Omental fat pad (tissue), 4 donors: ENCODE results near the gene LPP. TPM values are rescaled to one million over a fixed set of nuclear protein-coding genes. Genes with fewer than 3 reads are reported as not detected.

ENCODE experiments used
- ATAC-seq: fragments of 150-250 bp; one replicate; pipeline ENCODE4 v1.9.1; 2016; ENCODE audit warnings: mild to moderate bottlenecking, moderate library complexity; ENCODE audit not compliant: low FRiP score
- DNase-seq: peaks from one replicate; pipeline ENCODE4 v3.0.0-alpha.2; 2019; ENCODE audit warnings: low spot score
- total RNA-seq, 4 donors: library from RNA; depleted of rRNA; stranded (reverse); fragments of >200 nt; gene quantifications; one replicate each; pipeline ENCODE4 v1.1.0, GENCODE V29; 2016
- TF ChIP-seq, protein P1 (sequence below), 3 donors: fragments of 450-650 bp; IDR thresholded peaks; one replicate each; pipeline ENCODE4 v1.5.1; 2016 to 2017; ENCODE audit warnings: antibody characterized with exemption in 3 of 3, mild to moderate bottlenecking in 3 of 3, moderate library complexity in 2 of 3

Gene LPP
- total RNA-seq, 4 donors from 2014 or later: 113 to 302 (median 126) TPM

DNA sequence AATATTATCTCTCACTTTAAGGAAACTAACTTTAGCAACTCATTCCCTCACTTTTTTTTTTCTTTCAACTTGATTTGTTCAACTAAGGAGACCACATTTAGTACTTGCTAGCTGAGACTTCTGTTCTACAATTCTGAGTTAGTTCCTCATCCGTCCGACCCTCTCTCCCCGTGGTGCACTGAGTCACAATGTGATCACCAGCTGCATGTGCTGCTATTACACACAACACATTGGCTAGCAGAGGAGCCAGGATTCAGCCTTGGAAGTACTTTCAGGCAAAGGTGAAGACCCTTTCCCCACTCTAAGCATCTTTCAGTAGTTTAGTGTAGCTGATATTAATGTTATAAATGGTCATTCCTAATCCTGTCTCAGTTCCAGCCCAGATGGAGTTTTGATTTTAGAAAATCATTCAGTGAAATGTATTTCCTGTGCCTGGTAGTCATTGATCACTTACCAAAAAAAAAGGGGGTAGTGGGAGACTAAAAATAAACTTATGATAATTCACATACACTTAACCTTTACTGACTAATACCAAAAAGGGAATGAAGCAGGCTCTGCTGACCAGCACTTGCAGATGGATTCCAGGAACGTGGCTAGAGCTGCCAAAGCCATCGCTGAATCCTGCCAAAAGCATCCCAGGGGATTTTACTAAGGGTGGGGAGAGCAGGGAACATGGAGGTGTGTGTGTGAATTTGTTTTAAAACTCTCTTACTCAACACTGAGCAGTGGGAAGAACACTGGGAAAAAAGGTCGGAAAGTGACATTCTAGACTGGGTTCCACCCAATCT lies 424.8 kb downstream of the LPP start:
- DNase-seq (peak; percentile 60), ATAC-seq (peak; percentile 95)
- TF ChIP-seq, protein P1, sequence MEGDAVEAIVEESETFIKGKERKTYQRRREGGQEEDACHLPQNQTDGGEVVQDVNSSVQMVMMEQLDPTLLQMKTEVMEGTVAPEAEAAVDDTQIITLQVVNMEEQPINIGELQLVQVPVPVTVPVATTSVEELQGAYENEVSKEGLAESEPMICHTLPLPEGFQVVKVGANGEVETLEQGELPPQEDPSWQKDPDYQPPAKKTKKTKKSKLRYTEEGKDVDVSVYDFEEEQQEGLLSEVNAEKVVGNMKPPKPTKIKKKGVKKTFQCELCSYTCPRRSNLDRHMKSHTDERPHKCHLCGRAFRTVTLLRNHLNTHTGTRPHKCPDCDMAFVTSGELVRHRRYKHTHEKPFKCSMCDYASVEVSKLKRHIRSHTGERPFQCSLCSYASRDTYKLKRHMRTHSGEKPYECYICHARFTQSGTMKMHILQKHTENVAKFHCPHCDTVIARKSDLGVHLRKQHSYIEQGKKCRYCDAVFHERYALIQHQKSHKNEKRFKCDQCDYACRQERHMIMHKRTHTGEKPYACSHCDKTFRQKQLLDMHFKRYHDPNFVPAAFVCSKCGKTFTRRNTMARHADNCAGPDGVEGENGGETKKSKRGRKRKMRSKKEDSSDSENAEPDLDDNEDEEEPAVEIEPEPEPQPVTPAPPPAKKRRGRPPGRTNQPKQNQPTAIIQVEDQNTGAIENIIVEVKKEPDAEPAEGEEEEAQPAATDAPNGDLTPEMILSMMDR (IDR thresholded peaks at IDR 0.05): no peak

DNA sequence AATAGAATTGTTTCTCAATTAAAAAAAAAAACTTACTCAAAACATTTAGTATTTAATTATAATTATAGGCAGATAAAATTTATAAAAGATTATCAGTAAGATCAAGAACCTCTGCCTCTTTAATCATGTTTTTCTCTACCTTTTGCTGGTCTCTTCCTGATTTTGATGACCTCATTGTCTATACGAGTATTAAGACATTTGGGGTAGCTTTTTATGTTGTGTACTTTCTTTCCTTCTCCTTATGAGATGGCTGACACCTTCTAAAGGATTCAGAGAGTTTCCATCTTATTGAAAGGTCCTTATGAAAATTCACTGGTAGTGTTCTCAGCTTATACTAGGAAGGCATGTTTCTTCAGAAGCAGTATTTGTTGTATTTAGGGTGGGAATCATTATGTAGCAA lies 426.3 kb downstream of the LPP start:
- TF ChIP-seq, protein P1 (IDR thresholded peaks at IDR 0.05): no peak
- DNase-seq: no peak
- ATAC-seq: no peak

DNA sequence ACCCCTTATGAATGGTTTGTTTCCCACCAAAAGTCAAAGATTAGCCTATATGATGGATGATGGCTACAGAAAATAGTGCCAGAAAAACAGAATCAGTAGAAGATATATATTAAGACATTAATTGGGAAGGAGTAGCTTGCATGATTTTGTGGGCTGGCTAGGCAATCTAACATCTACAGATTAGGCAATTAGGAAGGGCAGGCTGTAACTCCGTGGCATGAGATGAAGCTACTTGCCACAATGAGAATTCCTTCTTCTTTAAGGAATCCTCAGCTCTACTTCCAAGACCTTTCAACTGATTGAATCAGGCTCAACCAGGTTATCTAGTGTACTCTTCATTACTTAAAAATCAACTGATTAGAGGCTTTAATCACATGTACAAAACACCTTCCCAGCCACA lies 426.7 kb downstream of the LPP start:
- ATAC-seq (no peak), DNase-seq (no peak)
- TF ChIP-seq, protein P1 (IDR thresholded peaks at IDR 0.05): no peak

DNA sequence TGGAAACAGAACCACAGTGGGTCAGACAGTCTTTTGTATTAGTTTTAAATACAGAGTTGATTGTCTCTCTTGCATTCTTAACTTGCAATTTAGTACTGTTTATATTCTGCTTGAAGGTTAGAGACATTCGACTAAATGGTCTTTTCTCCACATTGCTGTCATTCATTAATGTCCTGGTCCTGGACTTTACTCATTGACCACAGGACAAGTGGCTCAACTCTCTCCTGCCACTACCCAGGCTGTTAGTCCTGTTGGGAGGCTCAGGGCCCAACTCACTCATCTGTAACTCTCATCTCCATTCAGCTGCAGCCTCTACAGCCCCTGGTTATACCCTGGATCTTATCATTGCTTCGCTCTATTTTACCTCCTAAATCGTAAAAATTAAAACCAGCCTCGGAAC lies 427.4 kb downstream of the LPP start:
- ATAC-seq (no peak), DNase-seq (no peak)
- TF ChIP-seq, protein P1 (IDR thresholded peaks at IDR 0.05): no peak

DNA sequence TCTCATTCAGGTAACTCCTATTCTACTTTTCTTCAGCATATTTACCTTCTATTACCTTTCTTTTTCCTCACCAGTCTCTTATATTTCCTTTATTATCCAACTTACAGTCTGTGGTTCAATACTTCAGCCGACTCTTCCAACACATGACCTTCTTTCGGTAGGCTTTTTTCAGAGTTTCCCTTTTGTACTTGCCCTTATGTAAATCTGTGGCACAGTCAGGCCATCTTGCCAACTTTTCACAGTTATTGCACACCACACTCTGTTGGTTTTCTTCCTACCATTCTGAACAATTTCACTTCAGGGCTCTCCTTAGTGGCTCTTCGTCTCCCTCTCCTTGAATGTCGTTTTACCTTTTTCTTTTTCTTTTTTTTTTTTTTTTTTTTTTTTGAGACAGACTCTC lies 427.8 kb downstream of the LPP start:
- no peak for ATAC-seq
- no peak for DNase-seq
- TF ChIP-seq, protein P1 (IDR thresholded peaks at IDR 0.05): no peak

DNA sequence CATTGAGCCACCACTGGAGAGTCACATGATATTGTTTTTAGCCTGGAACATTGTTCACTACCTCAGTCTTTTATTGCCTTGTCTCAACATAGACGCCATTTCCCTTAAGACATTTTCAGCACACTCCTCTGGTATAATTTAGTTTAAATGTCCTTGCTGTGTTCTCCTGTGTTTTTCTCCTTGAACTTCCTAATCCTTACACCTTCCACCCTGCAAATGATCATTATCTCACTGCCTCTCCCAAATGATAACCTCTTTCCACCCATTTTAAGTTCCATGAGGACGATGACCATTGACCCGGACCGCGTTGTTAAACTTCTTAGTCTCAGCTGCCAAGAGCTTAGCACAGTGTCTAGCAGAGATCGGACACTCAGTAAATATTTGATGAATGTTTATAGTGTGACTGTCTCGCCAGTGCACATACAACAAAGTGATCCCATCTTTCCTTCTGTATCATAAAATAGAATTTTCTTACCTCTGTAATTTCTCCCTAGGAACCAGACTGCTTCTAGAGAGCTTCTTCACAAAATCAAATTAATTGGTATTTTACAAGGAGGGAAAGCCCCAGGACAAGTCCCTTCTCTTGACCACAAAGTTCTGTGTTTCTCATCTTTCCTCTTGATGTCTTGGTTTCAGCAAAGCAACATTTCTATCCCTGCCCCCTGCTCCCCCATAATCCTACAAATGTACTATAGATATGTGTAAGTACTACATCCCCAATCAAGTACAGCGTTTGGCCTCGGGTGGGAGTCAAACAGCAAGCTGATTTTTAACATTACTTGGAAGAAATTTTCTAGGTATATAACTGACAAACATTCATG lies 429.6 kb downstream of the LPP start:
- ATAC-seq: peak; percentile 7

More for the DNA sequence above, 429.6 kb downstream of the LPP start:
- no peak for DNase-seq
- TF ChIP-seq, protein P1 (IDR thresholded peaks at IDR 0.05): no peak
